ENCODE measurements around the gene GALNT2. TPM values are rescaled to one million over a fixed set of nuclear protein-coding genes. Genes with fewer than 3 reads are reported as not detected.

Gene GALNT2
- total and polyA plus RNA-seq, 9 of the 15 experiments (the other 6 are each of a cell fraction or from before 2014, with no cell fraction given) = 1.6 to 106 (median 51.9) TPM

GRCh38 chr1:230062521-230062920 is 4.5 kb upstream of the GALNT2 start (continued):
- TF ChIP-seq CREB5 (CRISPR knock-in tag; IDR thresholded peaks at IDR 0.05) (no peak), ZNF146 (CRISPR knock-in tag; IDR thresholded peaks at IDR 0.05; ENCODE audit: unreplicated experiment) (peak; percentile 96), CBX3 (IDR thresholded peaks at IDR 0.05; ENCODE audit: borderline replicate concordance in 1 of 2, low read length in 2 of 2) (peak in 1 of 2 experiments; percentile 84; a peak in 2 of 3 replicates), FOXK2 (conservative IDR thresholded peaks at IDR 0.05 in 1 of 2, IDR thresholded peaks at IDR 0.05 in 1 of 2; ENCODE audit: low read depth in 2 of 2) (no peak), CREM (IDR thresholded peaks at IDR 0.05; ENCODE audit: low read depth) (no peak), ZNF785 (CRISPR knock-in tag; IDR thresholded peaks at IDR 0.05) (no peak)

GRCh38 chr1:230064283-230064682 is 2.8 kb upstream of the GALNT2 start:
- Histone ChIP-seq H3K4me2 (ENCODE audit: insufficient read depth, low read length) (no peak overlapping the region), H3K4me3 (no peak overlapping the region), H3K27ac (ENCODE audit: extremely low read depth, low read depth, low read length) (no peak overlapping the region), H3K9me1 (ENCODE audit: control insufficient read depth, insufficient read depth, low read length) (no peaks in the 10 kb centered on the region), H3K36me3 (ENCODE audit: control insufficient read depth, insufficient read depth, low read length) (no peaks in the 10 kb centered on the region), H3K4me1 (replicated peaks in 1 of 2; ENCODE audit: control insufficient read depth in 2 of 2, insufficient read depth in 2 of 2, low read length in 2 of 2) (peaks cover 13 to 20% of the 10 kb centered on the region in 2 experiments), H3K9me3 (replicated peaks; ENCODE audit: control insufficient read depth, insufficient read depth, low read depth, low read length) (peaks cover 6% of the 10 kb centered on the region), H3K27me3 (ENCODE audit: control insufficient read depth in 2 of 2, insufficient read depth in 2 of 2, low read length in 2 of 2) (no peaks in the 10 kb centered on the region), H2AFZ (ENCODE audit: low read depth, low read length) (no peak overlapping the region), H4K20me1 (replicated peaks; ENCODE audit: control insufficient read depth, insufficient read depth, low read length) (peaks cover 4% of the 10 kb centered on the region; the same call in 1 of the 2 replicates), H3K79me2 (ENCODE audit: control insufficient read depth, insufficient read depth, low read length) (peaks cover 22% of the 10 kb centered on the region), H3K9ac (ENCODE audit: insufficient read depth in 1 of 2, low read depth in 2 of 2, low read length in 2 of 2) (no peak overlapping the region)
- in situ Hi-C loops (cut with MboI) = no loop called here
- no peak for ATAC-seq
- BruUV-seq (replicated peaks) = no TSS peak
- intact Hi-C loops (cut with micrococcal nuclease) = loop anchor here (10.0 kb wide), 1 partner anchor 789 kb away; the partner anchor contains the start of gene RAB4A
- FAIRE-seq = no peak
- CTCF ChIA-PET (ENCODE audit: low intra/inter-chr PET ratio) = no interaction called here
- WGBS (ENCODE audit: insufficient coverage, low coverage, missing lambda C conversion rate) = 81% methylated on average over 6 of the region's 6 CpGs
- POLR2A ChIA-PET = no interaction called here
- DNase-seq (ENCODE audit: extremely low read depth in 1 of 4, low spot score in 3 of 4) = no peak
- TF ChIP-seq ZFP1 (CRISPR knock-in tag; IDR thresholded peaks at IDR 0.05) (peak; percentile 91), SMAD4 (CRISPR knock-in tag; conservative IDR thresholded peaks at IDR 0.05) (no peak), ZNF445 (CRISPR knock-in tag; IDR thresholded peaks at IDR 0.05; ENCODE audit: low read depth) (no peak), ZBTB9 (CRISPR knock-in tag; IDR thresholded peaks at IDR 0.05) (no peak), ZNF3 (CRISPR knock-in tag; IDR thresholded peaks at IDR 0.05) (no peak), CBX3 (IDR thresholded peaks at IDR 0.05; ENCODE audit: borderline replicate concordance in 1 of 2, low read length in 2 of 2) (peak in 1 of 2 experiments; percentile 83; a peak in 2 of 3 replicates), CSDE1 (IDR thresholded peaks at IDR 0.05) (no peak), ZNF280A (IDR thresholded peaks at IDR 0.05; ENCODE audit: low read depth, partially characterized antibody) (peak; percentile 50), TRIM28 (IDR thresholded peaks at IDR 0.05) (peak; percentile 72; the same call in 1 of the 2 replicates), ZHX1 (conservative IDR thresholded peaks at IDR 0.05; ENCODE audit: low read length) (no peak)

Measured in K562 (cell line).